ENCODE results near the gene SLC9A5.
A peak's percentile ranks its signal among the peaks of the same experiment; 100 is the strongest.

Gene SLC9A5

GRCh38 chr16:67238806-67239470, 9.8 kb upstream of the SLC9A5 start:
- no peak for DNase-seq

DNA sequence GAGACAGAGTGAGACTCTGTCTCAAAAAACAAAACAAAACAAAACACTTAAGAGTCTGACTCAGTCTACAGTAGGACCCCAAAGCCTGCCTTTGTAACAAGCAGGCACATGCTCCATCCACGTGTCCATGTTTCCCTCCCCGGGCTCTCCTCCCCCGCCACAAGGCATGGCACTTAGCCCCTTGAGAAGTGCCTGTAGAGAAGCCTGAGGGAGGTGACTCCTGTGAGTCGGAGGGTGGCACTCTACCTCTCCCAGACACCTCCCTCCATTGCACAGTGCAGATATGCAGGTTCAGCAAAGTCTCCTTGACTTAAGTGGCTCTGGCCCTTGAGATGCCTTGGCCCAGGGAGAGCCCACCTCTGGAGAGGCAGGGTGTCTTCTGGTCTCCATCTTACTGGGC, 8.3 kb upstream of the SLC9A5 start:
- DNase-seq, result no peak

DNA sequence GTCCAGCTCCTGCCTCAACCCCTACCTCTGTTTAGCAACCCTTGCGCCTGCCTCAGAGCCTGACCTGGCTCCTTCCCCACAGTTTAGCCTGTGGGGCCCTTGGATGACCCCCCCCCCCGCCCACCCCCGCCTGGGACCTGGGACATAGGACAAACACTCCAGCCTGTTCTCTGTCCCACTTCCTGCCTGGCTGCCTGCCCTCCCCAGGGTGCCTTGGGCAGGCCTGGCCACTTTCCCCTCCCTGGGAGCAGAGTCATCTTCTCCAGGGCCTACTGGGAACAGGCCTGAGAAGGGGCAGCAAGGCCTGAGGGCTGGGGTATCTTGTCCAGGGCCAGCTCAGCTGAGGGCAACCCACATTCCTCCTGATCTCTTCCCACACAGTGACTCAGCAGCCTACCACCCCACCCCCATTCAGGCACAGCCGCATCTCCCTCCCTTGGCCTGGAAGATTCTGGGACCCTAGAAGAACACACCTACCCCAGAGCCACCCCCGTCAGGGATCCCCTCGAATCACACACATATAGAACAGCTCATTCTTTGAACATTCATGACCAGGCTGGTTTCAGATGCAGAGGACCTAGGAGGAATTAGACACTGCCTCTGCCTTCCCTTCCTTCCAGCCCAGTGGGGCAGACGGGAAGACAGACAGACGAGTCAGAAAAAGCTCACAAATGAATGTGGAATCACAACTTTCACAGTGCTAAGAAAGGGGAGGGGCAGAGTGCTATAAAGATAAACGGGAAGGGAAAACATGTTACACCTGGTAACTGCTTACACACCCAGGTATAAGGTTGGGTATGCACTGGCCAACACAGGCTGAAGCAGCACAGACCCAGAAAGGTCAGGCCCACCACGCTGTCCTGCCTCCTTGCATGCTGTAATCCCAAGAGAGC, 7.5 kb upstream of the SLC9A5 start:
- DNase-seq, result peak; percentile 34

GRCh38 chr16:67242138-67242730, 6.5 kb upstream of the SLC9A5 start:
- DNase-seq, result no peak

DNA sequence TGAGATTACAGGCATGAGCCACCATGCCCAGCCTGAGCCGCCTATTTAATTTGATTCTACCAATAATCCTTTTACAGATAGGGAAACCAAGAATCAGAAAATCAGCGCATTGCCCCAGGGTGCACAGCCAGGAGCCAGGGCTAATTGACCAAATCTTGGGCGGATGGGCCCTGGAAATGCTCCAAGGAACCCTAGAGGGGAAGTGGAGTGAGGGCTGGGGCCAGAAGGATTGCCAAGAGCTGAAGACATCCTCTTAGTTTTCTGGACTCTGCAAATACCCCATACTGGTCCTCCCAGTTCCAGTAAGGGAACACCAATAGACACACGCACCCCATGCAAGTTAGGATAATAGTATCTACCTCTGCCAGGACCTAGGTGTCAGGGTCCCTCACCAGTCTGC, 5.3 kb upstream of the SLC9A5 start:
- no peak for DNase-seq

- peak; percentile 62 for DNase-seq
Observed at GRCh38 chr16:67244387-67245185, 4.2 kb upstream of the SLC9A5 start.

GRCh38 chr16:67245186-67245585, 3.6 kb upstream of the SLC9A5 start:
- no peak for DNase-seq

DNA sequence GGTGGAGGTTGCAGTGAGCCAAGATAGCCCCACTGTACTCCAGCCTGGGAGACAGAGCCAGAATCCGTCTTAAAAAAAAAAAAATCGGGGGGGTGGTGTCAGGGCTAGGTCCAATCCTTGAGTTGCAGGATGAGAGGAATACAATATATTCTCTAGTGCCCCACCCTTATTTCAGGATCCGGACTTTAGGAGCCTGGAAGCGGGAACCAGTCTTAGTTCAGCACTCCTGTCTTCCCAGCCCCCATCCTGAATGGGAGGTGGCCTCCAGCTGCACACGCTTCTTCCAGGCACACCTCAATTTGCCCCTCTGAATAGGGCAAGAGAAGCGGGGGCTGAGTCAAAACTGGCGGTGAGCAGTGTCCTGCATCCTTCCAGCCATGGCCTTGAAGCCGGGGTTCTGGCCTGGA, 3.1 kb upstream of the SLC9A5 start:
- no peak for DNase-seq

DNA sequence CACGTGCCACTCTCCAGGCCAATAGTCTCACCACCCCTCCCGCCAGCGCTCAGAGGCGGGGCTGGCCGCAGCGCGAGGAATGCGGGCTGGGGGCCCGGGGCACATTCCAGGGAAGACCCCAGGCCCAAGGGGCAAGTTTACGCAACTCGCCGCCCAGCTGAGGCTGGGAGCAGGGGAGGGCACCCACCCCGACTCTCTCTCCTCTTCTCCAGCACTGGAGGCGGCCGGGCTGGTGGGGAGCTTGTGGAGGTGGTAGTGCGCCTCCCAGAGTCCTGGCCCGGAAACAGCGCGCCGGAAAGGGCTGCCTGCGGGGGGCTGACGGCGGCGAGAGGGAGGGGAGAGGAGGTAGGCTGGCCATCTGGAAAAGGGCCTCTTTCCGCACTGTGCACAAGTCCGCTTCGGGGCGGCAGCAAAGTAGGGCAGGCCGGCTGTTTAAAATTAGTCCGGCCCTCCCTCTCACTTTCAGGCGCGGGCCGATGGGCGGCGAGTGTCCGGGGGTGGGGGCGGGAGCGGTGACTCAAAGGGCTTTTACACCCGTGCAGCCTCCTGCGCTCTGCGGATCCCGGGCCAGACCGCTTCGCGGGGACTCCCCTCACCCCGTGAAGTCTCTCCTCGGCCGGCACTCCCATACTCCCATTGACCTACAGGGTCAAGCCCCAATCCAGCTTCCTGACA, 2.6 kb upstream of the SLC9A5 start:
- peak; percentile 90 for DNase-seq

DNA sequence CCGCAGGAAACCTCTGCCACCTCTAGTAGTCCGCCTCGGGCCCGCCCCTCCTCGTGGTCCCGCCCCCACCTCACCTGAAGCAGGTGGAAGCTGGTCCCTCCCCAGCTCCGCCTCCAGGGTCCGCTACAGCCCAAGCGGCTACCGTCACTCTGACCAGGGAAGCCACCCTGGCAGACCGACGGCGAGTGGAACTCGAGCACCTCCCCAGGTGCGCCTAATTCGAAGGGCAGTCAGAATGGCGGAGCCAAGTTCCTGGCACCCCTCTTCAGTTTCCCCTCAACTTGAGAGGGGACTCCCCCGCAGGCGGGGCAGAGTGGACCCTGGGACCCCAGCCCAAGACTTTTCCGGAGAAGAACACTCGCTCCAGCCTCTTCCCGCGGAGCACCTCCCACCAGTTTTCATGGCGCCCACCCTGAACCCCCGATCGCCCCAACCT, 2.0 kb upstream of the SLC9A5 start:
- no peak for DNase-seq

GRCh38 chr16:67247192-67248072, 1.3 kb upstream of the SLC9A5 start, which contains the start of gene FHOD1:
Gene FHOD1, minus strand, starts transcription at chr16:67247481. Its CDS starts 71 bp downstream, at chr16:67247410.
- peak; percentile 96 for DNase-seq

DNA sequence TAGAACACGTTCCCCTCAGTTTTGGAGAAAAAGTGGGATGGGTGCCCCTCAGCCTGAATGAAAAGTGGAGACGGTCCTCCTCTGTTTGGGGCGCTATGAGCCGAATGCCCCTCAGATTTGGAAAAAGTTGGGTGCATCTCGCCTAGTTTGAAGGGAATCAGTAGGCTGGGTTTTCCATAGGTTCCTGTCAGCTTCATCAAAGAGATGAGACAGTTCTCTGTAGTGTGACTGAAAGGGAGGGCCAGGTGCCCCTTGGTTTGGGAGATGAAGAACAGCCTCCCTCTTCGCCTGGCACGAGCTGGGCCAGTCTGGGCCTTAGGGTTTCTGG, 742 bp upstream of the SLC9A5 start:
- no peak for DNase-seq

DNA sequence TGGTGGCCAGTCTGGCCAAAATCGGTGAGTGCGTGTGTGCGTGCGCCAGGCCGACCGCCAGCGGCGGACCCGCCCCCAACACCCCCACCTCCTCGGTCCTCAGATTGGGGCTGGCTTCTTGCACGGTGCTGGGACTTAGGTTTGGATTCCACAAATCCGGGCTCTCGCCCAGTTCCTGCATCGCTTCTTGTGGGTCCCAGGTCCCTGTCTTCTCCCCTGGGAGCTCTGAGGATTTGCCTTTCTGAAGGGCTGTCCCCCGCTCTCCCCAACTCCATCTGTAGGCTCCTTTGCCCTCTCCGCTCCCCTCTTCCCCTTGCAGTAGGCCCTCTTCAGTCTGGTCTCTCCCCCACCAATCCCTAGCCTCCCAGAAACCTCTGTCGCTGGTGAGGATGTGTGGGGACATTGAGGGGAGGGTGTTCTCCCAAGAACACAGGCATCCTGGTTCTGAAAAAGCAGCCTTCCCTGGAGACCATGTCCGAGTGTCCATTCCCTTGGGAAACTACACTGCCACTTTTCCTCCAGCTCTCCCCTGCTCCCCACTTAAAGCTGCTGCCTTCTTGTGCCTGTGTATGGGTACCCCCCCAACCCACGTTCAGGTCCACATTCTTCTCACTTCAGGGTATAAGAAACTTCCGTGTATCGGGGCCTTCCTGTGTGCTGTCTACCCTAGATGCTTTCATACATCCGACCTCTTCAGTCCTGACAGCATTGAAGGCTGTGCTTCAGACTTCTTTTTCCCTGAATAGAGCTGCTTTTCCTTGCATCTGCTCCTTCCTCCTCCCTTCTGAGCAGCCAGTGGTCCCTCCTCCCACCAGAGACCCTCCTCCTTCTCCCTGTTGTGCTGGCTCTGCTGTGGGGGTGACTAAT, 632 bp downstream of the SLC9A5 start:
- DNase-seq, result peak; percentile 32

DNA sequence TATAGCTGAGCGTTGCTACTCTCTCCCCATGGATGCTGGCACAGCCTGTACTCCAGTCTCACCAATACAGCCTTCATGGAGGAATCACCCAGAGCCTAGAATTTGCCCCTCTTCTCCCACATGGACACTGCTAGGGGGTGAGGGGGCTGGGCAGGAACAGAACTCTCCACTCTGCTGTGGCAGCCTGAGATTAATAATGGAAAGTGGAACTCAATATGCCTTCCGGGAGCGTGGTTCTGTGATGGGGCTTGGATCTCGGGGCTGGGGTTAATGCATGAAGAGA, 1.2 kb downstream of the SLC9A5 start:
- DNase-seq, result no peak

- peak; percentile 24 for DNase-seq
Observed at GRCh38 chr16:67252609-67253497, 4.1 kb downstream of the SLC9A5 start.

- DNase-seq, result peak; percentile 23
Observed at GRCh38 chr16:67254801-67255552, 6.2 kb downstream of the SLC9A5 start.

DNA sequence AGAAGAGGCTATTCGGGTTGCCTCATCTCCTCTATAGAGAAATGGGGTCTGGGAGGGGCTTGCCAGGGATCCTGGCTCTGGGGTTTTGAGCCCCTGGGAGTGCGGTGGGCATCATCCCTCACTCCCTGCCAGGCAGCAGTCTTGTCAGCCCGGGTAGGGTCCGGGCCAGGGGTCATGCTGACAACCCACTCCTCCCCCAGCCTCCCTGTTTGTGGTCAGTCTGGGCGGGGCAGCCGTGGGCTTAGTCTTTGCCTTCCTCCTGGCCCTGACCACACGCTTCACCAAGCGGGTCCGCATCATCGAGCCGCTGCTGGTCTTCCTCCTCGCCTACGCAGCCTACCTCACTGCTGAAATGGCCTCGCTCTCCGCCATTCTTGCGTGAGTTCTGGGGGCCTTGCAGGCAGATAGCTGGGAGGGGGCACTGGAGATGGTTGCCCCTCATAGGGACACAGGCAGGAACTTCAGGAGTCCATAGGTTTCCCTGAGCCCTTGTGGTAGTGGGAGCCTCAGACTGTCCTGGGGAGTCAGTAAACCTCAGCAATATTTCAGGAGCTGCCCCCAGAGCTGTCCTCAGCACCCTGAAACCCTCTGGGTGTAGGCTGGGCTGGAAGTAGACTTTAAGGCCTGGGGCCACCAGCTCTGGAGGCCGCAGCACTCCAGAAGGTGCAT, 6.9 kb downstream of the SLC9A5 start:
- peak; percentile 17 for DNase-seq

DNA sequence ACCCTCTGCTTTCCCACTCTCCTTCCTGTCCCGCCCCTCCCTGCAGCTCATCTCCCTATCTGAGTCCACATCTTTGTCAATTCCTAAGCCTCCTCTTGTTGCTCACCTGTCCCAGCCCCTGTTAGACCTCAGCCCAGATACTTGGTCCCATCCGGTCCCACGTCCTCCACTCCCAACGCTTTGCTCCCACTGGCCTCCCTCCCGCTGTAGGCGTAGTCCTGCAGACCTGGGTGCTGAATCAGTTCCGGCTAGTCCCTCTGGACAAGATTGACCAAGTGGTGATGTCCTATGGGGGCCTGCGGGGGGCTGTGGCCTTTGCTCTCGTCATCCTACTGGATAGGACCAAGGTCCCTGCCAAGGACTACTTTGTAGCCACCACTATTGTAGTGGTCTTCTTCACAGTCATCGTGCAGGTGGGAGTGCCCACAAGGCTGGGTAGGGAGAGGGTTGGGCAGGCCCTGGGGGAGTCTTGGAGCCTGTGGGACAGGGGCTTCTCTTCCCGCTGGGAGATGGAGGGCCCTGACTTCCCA, 8.0 kb downstream of the SLC9A5 start:
- no peak for DNase-seq
